ENCODE results near the gene LRWD1.

DNA sequence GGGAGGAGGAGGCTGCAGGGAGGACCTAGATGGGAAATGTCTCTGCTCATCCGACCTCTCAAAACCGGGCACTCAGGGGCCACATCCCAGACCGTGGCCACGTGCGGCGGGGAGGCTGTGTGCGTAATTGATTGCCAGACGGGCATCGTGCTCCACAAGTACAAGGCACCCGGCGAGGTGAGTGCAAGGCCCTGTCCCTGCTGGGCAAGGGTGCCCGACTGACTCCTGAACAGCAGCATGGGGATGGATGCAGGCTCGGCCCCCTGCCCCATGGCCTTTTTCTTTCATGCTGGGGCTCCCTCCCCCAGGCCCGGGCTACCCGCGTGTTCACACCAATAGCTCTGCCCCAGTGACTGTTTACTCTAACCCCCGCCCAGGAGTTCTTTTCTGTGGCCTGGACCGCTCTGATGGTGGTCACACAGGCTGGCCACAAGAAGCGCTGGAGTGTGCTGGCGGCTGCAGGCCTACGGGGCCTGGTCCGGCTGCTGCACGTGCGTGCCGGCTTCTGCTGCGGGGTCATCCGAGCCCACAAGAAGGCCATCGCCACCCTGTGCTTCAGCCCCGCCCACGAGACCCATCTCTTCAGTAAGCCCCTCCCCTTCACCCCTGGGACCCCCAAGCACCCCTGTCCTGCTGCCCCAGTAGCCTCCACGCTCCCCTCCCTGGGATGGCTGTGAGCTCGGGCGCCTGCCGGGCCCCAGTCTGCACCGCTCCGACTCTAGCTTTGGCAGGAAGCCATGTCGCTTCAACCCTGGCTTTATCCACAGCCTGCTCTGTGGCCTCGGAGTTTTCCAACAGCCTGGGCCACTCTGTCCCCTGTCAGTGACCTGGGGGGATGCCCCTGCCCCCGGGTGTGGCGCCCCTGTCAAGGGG is 3.9 kb downstream of the LRWD1 start:
- TF ChIP-seq, protein P1, sequence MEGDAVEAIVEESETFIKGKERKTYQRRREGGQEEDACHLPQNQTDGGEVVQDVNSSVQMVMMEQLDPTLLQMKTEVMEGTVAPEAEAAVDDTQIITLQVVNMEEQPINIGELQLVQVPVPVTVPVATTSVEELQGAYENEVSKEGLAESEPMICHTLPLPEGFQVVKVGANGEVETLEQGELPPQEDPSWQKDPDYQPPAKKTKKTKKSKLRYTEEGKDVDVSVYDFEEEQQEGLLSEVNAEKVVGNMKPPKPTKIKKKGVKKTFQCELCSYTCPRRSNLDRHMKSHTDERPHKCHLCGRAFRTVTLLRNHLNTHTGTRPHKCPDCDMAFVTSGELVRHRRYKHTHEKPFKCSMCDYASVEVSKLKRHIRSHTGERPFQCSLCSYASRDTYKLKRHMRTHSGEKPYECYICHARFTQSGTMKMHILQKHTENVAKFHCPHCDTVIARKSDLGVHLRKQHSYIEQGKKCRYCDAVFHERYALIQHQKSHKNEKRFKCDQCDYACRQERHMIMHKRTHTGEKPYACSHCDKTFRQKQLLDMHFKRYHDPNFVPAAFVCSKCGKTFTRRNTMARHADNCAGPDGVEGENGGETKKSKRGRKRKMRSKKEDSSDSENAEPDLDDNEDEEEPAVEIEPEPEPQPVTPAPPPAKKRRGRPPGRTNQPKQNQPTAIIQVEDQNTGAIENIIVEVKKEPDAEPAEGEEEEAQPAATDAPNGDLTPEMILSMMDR (IDR thresholded peaks at IDR 0.05): no peak
- no peak for TF ChIP-seq POLR2A (IDR thresholded peaks at IDR 0.05)
- TF ChIP-seq POLR2AphosphoS5 (IDR thresholded peaks at IDR 0.05): no peak

All from stomach (tissue), 4 donors.